ENCODE results near the gene AMPD2. TPM values are rescaled to one million over a fixed set of nuclear protein-coding genes. Genes with fewer than 3 reads are reported as not detected.

The AMPD2 gene
- 10 to 100 TPM; 46.8 to 65.3 (median 52.0) TPM for polyA plus RNA-seq (ENCODE audit: insufficient read length in 3 of 3)
- long read RNA-seq, donor 1, partial matches to known transcripts = 5 of 7 reads
- long read RNA-seq, donor 1, other reads (novel, unspliced or antisense) = 0 of 7 reads
- long read RNA-seq, donor 2 = 0 reads
- long read RNA-seq, donor 3, transcript AMPD2-202 (18 exons, 3,728 nt) = major isoform, 5 of 5 reads
- long read RNA-seq, donor 3, partial matches to known transcripts = 0 of 5 reads
- long read RNA-seq, donor 3, other reads (novel, unspliced or antisense) = 0 of 5 reads
- long read RNA-seq, donor 4, partial matches to known transcripts = 6 of 8 reads
- long read RNA-seq, donor 4, other reads (novel, unspliced or antisense) = 0 of 8 reads
- long read RNA-seq, donor 5 = 0 reads
- long read RNA-seq, donor 6, partial matches to known transcripts = 0 of 2 reads
- long read RNA-seq, donor 6, other reads (novel, unspliced or antisense) = 0 of 2 reads
- long read RNA-seq, donor 7 = 0 reads
- long read RNA-seq, donor 8, partial matches to known transcripts = 23 of 26 reads
- long read RNA-seq, donor 8, other reads (novel, unspliced or antisense) = 0 of 26 reads
- long read RNA-seq, donor 9, partial matches to known transcripts = 0 of 2 reads
- long read RNA-seq, donor 9, other reads (novel, unspliced or antisense) = 0 of 2 reads
- long read RNA-seq, donor 10, partial matches to known transcripts = 0 of 2 reads
- long read RNA-seq, donor 10, other reads (novel, unspliced or antisense) = 0 of 2 reads
- long read RNA-seq, donor 11, partial matches to known transcripts = 0 of 1 reads
- long read RNA-seq, donor 11, other reads (novel, unspliced or antisense) = 0 of 1 reads
- long read RNA-seq, donor 12, partial matches to known transcripts = 0 of 1 reads
- long read RNA-seq, donor 12, other reads (novel, unspliced or antisense) = 0 of 1 reads
- long read RNA-seq, donor 13, partial matches to known transcripts = 22 of 27 reads
- long read RNA-seq, donor 13, other reads (novel, unspliced or antisense) = 0 of 27 reads
- long read RNA-seq, donor 14, partial matches to known transcripts = 0 of 1 reads
- long read RNA-seq, donor 14, other reads (novel, unspliced or antisense) = 0 of 1 reads
- long read RNA-seq, donor 15, partial matches to known transcripts = 0 of 1 reads
- long read RNA-seq, donor 15, other reads (novel, unspliced or antisense) = 0 of 1 reads
- long read RNA-seq, donor 16, partial matches to known transcripts = 0 of 6 reads
- long read RNA-seq, donor 16, other reads (novel, unspliced or antisense) = 0 of 6 reads

DNA sequence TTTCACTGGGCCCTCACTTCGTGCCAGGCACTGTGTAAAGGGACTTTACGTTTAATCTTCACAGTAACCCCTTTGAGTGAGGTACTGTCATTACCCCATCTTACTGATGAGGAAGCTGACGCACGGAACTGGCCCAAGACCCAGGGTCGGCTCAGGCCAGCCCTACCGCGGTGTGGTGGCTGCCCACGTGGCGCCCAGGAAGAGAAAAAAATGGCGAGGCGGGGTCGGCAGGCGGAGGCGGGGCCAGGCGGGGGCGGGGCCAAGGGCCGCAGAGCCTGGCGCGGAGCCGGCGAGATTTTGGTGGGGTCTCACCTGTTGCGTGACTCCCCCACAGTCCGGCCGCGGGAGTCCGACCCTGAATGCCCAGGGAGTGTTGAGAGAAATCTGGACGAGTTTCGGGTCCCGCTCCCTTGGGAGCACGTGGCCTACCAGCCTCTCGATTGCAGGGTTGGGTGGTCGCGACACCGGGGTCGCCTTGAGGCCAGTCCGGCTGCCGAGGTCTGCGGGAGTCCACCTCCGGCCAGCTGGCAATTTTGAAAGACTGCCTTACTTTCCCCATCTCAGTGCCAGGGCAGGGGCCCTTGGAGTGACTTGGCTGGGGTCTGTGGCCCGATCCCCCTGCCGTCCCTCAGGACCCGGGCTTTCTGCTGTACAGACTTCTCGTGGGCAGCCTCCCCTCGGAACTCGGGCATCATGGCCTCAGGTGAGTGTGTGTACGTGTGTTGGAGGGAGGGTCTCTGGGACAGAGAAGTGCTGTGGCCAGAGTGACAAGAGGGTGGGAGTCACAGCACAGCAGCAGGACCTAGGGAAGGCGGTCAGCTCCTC is at the start of gene AMPD2, which contains the start of gene GNAT2:
AMPD2 (plus strand) TSS at position 262 of the 825 bp plus-strand sequence. CDS start 1,339 bp downstream, outside the sequence.
GNAT2 (minus strand) TSS at position 41 of the 825 bp plus-strand sequence. CDS start 6,746 bp downstream, outside the sequence.
- peak in 3 of 11 donors; percentile 51 to 62 (median 52) for DNase-seq (ENCODE audit: extremely low read depth in 1 of 11, low read depth in 9 of 11, low spot score in 4 of 11)

- DNase-seq (ENCODE audit: extremely low read depth in 1 of 11, low read depth in 9 of 11, low spot score in 4 of 11) = no peak
These were observed 49.2 kb upstream of the AMPD2 start for GRCh38 chr1:109570414-109570813.

- DNase-seq (ENCODE audit: extremely low read depth in 1 of 11, low read depth in 9 of 11, low spot score in 4 of 11) = no peak
These were observed 45.9 kb upstream of the AMPD2 start for GRCh38 chr1:109573785-109574184.

- DNase-seq (ENCODE audit: extremely low read depth in 1 of 11, low read depth in 9 of 11, low spot score in 4 of 11) = no peak
These were observed 40.6 kb upstream of the AMPD2 start for GRCh38 chr1:109578947-109579443.

GRCh38 chr1:109579491-109579890 is 40.1 kb upstream of the AMPD2 start:
- DNase-seq (ENCODE audit: extremely low read depth in 1 of 11, low read depth in 9 of 11, low spot score in 4 of 11) = no peak

GRCh38 chr1:109582021-109582420 is 37.6 kb upstream of the AMPD2 start:
- no peak for DNase-seq (ENCODE audit: extremely low read depth in 1 of 11, low read depth in 9 of 11, low spot score in 4 of 11)

DNA sequence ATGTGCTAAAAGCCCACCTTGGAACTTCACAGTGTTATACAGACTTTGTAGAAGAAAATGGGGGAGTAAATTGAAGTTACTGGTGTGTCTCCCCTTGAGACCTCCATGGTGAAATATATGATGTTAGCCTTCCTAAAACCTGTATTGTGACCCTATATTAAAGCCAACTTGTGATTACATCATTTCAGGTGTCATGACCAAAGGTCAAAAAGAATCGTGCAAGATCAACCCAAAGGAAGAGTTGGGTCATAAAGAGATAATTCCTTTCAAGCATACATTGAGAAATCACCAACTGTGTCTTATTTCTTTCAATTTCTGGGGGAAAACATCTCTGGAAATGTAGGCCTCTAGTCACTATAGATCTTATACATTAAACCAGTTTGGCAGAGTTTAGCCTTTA is 34.9 kb upstream of the AMPD2 start:
- DNase-seq (ENCODE audit: extremely low read depth in 1 of 11, low read depth in 9 of 11, low spot score in 4 of 11) = no peak

GRCh38 chr1:109586055-109586454 is 33.6 kb upstream of the AMPD2 start:
- no peak for DNase-seq (ENCODE audit: extremely low read depth in 1 of 11, low read depth in 9 of 11, low spot score in 4 of 11)

GRCh38 chr1:109589177-109589576 is 30.5 kb upstream of the AMPD2 start:
- no peak for DNase-seq (ENCODE audit: extremely low read depth in 1 of 11, low read depth in 9 of 11, low spot score in 4 of 11)

- DNase-seq (ENCODE audit: extremely low read depth in 1 of 11, low read depth in 9 of 11, low spot score in 4 of 11) = no peak
These were observed 30.0 kb upstream of the AMPD2 start for GRCh38 chr1:109589679-109590078.

DNA sequence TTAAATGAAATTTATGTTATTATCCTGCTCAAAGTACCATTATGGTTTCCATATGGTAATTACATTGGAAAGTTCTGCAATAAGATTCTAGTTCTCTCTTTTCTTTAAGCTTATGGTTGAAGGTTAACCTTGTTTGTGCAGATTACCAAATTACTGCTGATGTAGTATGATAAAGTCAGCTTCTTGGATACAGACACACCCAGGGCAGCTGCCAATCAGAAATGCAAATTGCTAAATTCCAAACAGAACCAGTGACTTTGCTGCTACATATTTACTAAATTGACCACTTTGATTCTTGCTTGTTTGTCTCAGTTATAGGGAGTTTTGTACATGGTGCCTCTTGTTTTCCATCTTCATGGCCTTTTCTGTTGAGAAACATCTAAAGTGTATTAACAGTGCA is 26.7 kb upstream of the AMPD2 start:
- no peak for DNase-seq (ENCODE audit: extremely low read depth in 1 of 11, low read depth in 9 of 11, low spot score in 4 of 11)

DNA sequence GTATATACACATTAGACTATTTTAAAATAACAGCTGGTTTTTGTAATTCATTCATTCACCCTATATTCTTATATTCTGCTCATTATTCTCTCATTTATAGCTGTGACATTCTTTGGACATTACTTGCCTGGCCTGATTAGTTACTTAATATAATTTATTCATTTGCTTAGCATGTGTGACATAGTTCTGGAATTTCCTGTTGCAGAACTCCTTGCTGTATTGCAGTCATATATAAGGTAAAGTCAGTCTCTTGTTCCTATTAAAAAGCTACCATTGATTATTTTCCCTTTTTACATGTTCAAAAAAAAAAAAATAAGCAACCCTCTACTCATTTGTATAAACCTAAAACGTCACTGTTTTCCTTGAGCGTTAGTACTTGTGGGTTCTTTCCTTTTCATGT is 24.1 kb upstream of the AMPD2 start:
- DNase-seq (ENCODE audit: extremely low read depth in 1 of 11, low read depth in 9 of 11, low spot score in 4 of 11) = peak in 1 of 11 donors; percentile 37

DNA sequence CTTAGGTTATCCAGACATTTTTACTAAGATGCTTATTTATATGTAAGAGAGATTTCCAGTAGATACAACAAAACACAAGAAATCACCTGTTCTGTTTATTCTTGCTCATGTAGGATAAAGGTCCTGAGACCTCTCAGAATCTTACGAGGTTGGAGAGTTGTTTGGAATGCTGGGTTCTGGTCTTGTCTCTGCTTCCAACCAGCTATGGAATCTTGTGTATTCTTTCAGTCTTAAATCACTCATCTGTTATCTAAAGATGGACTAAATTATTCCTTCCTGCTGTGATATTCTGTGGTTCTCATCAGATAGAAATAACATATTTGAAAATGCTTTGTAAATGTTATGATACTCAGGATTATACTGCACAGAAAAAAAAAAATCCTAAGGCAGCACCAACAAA is 21.5 kb upstream of the AMPD2 start:
- no peak for DNase-seq (ENCODE audit: extremely low read depth in 1 of 11, low read depth in 9 of 11, low spot score in 4 of 11)

- no peak for DNase-seq (ENCODE audit: extremely low read depth in 1 of 11, low read depth in 9 of 11, low spot score in 4 of 11)
These were observed 21.0 kb upstream of the AMPD2 start for GRCh38 chr1:109598655-109599054.

- no peak for DNase-seq (ENCODE audit: extremely low read depth in 1 of 11, low read depth in 9 of 11, low spot score in 4 of 11)
These were observed 16.4 kb upstream of the AMPD2 start for GRCh38 chr1:109603229-109603628.

DNA sequence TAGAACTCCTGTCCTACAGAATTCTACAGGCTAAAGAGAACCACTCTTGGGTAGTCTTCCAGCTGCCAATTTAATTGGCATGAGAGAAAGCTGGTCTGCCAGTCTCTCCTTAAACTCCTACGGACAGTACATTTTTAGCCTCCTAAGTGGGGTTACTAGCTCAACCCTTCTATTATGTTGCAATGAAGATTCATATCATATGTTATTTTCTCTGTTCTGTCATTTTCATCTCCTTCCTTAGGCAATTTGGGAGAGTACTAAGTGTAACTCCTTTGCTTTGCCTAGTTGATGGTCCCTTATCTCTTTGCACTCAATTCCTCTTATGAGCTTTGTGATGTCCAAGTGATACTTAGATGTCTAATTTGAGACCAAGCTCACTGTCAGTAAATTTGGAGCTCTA is 14.3 kb upstream of the AMPD2 start:
- no peak for DNase-seq (ENCODE audit: extremely low read depth in 1 of 11, low read depth in 9 of 11, low spot score in 4 of 11)

DNA sequence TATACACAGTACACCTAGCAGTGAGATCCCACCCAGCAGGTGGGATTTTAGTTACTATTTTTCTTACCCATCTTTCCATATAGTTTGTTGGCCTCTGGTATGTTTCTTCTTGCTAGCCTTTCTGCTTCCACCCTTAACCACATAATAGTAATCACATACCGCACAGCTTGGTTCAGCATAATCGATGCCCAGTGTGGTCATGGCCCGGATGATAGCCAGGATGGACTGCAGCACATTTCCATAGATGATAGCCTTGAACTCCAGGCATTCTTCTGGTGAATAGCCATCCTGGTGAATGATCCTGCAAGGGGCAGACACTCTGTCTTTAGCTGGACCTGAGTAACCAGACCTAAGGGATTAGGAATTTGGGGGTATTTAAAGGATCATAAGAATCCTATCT is 9.8 kb upstream of the AMPD2 start:
- DNase-seq (ENCODE audit: extremely low read depth in 1 of 11, low read depth in 9 of 11, low spot score in 4 of 11) = no peak

GRCh38 chr1:109610609-109611307 is 8.9 kb upstream of the AMPD2 start:
- DNase-seq (ENCODE audit: extremely low read depth in 1 of 11, low read depth in 9 of 11, low spot score in 4 of 11) = no peak
